Ovary (tissue), 3 donors: Measurements from ENCODE around the gene ARFGEF3.

Source experiments
- CTCF ChIP-seq, 3 donors: fragments of 450-650 bp in 2 of 3; fragments of 200-600 bp in 1 of 3; IDR thresholded peaks; one replicate each; pipeline versions ENCODE4 v1.5.1 to v1.8.0; 2016 to 2022; ENCODE audit warnings: antibody characterized with exemption in 3 of 3, mild to moderate bottlenecking in 1 of 3
- POLR2A ChIP-seq: fragments of 450-650 bp; IDR thresholded peaks from one replicate; pipeline ENCODE4 v1.6.1; 2017; ENCODE audit warnings: antibody characterized with exemption, mild to moderate bottlenecking, moderate library complexity
- donor health status: DM: no; HTN: no; CAD: no.

- TF ChIP-seq CTCF (IDR thresholded peaks at IDR 0.05), result no peak
- no peak for TF ChIP-seq POLR2A
These were observed 157.1 kb downstream of the ARFGEF3 start for GRCh38 chr6:138318741-138319375.
